HG02943 (cell line): Measurements from ENCODE around the gene NOSIP.
"Not testable (repeated sequence)": the region's sequence is repeated elsewhere in the genome, so short reads cannot be mapped to it uniquely, and the experiment has no call there.

Source experiments
- ATAC-seq: cut with Tn5 transposase; IDR thresholded peaks from one replicate; pipeline ENCODE4 v1.9.1; 2021; ENCODE audit warnings: mild to moderate bottlenecking, low read depth, moderate library complexity; ENCODE audit not compliant: unreplicated experiment

NOSIP gene, protein sequence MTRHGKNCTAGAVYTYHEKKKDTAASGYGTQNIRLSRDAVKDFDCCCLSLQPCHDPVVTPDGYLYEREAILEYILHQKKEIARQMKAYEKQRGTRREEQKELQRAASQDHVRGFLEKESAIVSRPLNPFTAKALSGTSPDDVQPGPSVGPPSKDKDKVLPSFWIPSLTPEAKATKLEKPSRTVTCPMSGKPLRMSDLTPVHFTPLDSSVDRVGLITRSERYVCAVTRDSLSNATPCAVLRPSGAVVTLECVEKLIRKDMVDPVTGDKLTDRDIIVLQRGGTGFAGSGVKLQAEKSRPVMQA

DNA sequence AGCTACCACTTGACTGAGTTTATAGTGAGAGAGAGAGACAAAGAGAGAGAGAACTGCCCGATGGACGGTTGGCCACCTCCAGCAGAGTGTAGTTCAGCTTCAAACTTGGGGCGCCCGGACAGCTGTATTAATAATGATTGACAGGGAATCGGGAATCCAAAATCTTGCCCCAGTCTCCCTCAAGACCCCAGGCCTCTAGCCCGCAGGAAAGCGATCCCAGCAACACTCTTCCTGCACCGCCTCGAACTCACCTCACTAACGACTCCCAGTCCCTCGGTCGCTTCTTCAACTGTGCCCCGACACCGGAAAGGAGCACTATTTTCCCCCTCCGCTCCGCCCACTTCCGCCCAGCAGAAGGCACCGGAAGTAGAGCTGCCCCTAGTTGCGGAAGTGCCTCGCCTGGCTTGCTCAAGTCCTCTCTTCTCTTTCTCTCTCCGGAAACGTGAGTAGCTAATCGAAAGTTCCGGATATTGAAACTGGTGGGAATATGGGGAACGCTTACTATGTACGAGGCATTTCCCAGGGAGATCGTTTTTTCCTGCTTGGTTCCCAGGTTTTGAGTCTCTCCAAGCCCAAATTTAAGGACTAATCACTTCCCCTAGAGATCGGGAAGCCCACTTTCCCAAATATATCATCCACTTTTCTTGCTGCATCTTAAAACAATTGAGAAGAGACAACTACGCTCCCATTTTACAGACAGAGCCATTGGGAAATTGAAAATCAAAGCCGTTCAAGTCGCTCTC lies at the start of gene NOSIP:
Gene NOSIP (minus strand): TSS at position 293 of the 743 bp plus-strand sequence. CDS start 19,865 bp downstream, outside the sequence.
- ATAC-seq, result peak; percentile 79

DNA sequence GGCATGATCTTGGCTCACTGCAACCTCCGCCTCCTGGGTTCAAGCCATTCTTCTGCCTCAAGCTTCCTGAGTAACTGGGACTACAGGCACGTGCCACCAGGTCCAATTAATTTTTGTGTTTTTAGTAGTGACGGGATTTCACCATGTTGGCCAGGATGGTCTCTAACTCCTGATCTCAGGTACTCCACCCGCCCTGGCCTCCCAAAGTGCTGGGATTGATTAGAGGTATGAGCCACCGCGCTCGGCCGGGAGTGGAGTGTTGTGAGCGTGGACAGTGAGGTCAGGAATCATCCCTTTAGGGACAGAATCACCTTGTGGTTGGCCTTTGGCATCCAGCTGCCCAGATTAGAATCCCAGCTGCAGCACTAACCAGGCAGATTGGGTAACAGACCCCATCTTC lies 49.3 kb upstream of the NOSIP start:
- no peak for ATAC-seq

DNA sequence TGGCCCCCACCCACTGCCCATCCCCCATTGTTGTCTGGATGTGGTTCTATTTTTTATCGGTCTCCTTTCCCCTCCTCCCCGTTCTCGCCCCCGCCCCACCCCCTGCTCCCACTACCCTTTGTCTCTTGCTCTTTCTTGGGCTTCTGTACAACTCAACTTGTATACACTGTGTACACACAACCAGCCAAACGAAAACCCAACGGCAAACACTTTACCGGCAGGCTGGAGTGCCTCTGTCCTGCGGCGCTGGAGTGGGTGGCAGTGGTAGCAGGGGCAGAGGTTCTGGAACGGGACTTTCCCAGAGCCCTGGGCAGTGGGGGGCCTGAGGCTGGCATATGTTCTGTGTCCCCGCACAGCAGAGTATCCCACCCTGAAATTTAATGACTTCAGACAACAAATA lies 45.9 kb upstream of the NOSIP start:
- no peak for ATAC-seq

DNA sequence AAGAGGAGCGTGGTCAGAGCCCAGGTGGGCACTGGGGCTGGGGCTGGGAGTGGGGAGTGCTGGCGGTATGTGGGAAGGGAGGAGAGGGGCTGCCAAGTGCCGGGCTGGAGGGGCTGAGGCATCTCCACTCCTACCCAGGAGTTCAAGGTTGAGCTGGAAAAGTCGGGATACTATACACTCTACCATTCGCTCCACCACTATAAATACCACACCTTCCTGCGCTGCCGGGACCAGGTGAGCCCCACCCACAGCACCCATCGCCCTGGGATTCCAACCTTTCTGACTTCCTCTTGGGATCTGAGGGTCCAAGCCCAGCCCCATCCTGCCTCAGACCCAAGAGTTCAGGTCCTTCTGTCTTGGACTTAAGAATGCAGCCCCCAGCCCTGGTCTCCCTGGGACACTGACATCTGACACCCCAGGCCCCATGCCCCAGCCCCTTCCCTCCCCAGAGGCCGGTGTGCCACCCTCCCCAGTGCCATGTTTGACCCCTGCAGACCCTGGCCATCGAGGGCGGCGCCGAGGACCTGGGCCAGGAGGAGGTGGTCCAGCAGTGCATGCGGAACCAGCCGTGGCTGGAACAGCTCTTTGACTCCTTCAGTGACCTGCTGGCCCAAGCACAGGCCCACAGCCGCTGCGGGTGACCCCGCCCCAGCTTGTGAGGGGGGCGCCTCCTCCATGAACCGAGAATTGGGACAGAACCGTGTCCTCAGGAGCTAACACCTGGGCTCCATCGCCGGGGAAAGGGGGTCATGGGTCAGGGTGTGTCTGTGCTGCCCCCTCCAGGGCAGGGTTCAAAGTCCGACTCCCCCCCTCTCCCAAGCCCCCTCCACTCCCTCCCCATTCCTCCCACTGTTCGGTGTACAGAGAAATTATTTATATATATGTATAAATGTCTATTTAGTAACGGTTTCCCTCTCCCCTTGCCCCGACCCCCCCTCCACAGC lies 44.9 kb upstream of the NOSIP start:
- ATAC-seq, result no peak

DNA sequence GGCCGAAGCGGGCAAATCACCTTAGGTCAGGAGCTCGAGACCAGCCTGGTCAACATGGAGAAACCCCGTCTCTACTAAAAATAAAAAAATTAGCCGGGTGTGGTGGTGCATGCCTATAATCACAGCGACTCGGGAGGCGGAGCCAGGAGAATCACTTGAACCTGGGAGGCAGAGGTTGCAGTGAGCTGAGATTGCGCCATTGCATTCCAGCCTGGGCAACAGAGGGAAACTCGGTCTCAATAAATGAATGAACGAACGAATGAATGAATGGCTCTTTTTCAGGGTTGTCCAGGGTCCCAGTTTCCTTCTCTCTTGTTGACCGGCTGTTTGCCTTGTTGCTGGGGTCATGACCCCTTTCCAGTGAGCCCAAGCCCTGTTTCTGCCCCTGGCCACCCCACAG lies 37.5 kb upstream of the NOSIP start:
- not testable (repeated sequence) for ATAC-seq

DNA sequence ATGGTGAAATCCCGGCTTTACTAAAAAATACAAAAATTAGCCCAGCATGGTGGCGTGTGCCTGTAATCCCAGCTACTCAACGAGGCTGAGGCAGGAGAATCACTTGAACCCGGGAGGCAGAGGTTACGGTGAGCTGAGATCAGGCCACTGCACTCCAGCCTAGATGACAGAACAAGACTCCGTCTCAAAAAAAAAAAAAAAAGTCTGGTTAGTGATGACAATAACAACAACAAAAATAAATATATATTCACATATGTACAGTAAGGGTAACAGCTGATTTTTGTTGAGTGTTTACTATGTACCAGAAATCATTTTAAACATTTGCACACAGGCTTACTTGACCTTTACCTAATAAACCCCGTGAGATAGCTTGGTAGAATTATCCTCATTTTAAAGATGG lies 36.6 kb upstream of the NOSIP start:
- ATAC-seq, result no peak

DNA sequence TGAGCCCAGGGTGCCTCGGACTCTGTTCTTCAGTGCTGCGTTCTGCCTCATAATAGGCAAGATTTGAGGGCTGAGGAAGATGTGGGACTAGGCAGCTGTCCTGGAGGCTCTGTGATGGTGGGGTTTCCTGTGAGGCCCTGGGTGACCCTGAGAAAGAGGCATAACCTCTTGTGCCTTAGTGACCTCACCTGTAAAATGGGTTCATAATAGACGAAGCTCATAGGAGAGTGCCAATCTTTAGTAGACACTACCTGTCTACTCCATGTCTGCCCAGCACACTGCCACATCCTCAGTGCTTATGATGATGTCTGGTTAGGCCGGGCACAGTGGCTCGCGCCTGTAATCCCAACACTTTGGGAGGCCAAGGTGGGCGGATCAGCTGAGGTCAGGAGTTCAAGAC lies 36.2 kb upstream of the NOSIP start:
- ATAC-seq, result no peak

DNA sequence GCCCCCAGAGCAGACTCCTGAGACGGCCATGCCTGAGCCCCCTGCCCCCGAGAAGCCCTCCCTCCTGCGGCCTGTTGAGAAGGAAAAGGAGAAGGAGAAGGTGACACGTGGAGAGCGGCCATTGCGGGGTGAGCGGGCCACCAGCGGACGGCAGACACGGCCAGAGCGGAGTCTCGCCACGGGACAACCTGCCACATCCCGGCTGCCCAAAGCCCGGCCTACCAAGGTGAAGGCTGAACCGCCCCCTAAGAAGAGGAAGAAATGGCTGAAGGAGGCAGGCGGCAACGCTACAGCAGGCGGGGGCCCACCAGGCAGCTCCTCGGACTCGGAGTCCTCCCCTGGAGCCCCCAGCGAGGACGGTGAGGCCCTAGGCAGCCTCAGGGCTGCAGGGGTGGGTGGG lies 35.5 kb upstream of the NOSIP start:
- ATAC-seq, result no peak

DNA sequence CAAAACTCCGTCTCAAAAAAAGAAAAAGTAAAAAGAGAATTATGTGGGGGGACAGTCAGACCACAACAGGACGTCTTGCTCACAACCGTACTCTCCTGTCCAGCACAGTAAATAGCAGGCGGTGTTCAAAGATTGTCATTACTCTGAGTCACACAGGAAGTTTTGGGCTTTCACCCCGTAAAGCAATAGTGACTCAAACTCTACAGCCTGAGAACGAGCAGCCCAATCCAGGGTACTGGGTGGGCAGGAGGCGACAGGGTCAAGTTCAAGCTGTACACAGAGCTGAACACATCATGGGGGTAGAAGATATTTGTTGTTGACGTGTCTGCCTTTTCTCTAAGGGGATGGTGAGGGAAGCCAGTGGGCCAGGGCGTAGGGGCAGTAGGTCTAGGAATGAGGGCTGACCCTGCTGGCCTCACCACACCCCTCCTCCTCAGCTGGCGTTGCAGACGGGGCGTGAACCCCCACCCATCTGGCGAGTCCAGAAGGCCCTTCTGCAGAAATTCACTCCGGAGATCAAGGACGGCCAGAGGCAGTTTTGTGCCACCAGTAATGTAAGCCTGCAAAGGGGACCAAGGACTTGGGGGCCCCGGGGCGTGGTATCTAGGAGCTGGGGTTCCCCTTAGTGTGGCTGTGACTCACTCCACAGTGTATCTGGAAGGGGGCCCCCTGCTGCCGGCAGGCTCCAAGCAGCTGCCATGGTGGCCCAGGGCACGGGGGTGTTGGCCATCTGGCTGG lies 33.9 kb upstream of the NOSIP start:
- no peak for ATAC-seq

DNA sequence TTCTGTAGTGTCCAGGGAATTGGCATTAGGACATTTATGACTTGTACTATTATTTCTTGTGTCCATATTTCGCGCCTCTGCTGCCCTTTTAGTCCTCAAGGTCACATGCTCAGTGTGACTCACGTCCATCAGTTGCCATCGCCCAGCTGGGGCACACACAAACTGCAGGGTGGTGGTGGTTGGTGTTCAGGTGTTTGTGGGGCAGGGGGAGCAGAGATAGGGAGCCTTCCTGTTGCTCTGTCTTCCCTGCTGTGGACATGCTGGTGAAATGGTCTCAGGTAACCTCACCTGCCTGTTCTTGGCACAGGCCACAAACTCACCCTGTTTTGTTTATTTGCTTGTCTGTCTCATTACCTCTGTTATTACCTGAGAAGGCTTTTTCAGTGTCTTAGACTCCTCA lies 33.0 kb upstream of the NOSIP start:
- no peak for ATAC-seq

DNA sequence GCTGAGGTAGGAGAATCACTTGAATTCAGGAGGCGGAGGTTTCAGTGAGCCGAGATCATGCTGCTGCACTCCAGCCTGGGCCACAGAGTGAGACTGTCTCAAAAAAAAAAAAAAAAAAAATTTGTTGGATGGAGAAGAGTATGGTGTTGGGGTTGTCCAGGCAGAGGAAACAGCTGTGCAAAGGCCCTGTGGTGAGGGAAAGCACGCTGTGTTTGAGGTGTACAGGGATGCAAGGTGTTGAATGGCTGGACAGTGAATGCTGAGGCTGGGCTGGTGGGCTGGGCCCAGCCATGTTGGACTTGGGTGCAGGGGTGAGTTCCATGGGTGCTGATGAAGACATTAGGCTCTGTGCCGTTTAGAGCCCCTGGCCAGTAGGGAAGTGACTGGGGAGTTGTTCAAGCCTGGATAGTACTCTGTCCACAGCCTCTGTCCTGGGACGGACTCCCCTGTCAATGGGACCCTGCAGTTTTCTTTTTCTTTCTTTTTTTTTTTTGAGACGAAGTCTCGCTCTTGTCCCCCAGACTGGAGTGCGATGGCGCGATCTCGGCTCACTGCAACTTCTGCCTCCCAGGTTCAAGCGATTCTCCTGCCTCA lies 29.2 kb upstream of the NOSIP start:
- no peak for ATAC-seq

DNA sequence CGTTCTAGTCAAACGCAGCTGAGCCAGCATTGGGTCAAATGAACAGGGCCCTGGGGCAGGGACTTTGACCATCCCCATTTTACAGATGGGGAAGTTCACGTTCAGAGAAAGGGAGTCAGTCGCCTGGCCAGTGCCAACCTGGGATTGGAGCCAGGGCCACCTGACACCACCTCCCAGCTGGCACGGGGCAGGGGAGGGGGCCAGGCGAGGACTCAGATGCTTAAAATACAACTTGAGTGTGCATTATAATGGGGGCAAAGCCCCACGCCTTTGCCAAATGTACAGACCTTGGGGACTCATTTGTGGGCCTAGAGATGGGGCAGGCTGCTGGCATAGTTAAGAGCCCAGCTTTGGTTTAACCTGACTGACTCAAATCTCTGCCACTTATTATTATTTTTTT lies 25.2 kb upstream of the NOSIP start:
- ATAC-seq, result no peak

DNA sequence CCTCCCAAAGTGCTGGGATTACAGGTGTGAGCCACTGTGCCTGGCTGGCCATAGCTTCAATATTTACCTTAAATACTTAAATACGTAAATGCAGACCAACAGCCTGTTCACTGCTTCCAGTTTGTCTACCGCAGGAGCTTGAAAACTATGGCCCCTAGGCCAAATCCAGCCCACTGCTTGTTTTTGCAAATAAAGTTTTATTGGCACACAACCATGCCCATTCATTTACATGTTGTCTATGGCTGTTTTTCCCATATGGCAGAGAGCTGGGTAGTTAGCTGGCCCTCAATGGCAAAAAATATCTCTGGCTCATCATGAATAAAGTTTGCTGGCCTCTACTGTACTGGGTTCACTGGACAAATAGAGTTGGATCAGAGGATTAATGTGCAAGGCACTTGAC lies 22.4 kb upstream of the NOSIP start:
- no peak for ATAC-seq

DNA sequence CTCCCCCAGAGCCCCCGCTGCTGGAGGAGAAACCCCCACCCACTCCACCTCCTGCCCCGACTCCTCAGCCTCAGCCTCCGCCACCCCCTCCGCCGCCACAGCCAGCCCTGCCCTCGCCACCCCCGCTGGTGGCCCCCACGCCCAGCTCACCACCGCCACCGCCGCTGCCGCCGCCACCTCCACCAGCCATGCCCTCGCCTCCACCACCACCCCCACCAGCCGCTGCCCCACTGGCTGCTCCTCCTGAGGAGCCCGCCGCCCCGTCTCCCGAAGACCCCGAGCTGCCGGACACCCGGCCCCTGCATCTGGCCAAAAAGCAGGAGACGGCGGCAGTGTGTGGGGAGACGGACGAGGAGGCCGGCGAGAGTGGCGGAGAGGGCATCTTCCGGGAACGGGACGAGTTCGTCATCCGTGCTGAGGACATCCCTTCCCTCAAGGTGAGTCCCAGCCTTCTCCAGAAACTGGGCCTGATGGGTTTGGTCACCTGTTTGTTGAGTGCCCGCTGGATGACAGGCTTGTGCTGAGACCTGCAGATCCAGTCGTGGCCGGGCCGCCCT lies 21.2 kb upstream of the NOSIP start:
- no peak for ATAC-seq

DNA sequence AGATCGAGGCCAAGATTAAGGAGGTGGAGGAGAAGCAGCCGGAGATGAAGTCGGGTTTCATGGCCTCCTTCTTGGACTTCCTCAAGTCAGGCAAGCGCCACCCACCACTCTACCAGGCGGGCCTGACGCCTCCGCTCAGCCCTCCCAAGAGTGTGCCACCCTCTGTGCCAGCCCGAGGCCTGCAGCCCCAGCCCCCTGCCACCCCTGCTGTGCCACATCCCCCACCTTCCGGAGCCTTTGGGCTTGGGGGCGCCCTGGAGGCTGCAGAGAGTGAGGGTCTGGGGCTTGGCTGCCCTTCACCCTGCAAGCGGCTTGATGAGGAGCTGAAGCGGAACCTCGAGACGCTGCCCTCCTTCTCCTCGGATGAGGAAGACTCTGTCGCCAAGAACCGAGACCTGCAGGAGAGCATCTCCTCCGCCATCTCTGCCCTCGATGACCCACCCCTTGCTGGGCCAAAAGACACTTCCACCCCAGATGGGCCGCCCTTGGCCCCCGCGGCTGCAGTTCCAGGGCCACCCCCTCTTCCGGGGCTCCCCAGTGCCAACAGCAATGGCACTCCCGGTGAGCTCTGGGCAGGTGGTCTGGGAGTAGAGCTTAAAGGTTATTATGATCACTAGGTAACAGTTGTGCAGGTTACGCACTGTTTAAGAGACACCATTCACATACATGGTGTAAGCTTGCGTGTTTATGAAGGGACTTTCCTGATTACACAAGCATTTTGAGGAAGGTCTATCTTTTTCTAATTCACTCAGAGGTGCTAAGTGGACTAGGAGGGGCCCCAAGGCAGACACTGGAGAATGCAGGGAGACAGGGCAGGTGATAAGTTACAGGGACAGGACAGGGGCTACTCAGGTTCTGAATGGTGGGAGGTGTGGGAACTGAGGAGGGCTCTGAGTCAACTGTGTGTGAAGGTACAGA lies 19.3 kb upstream of the NOSIP start:
- ATAC-seq, result no peak

DNA sequence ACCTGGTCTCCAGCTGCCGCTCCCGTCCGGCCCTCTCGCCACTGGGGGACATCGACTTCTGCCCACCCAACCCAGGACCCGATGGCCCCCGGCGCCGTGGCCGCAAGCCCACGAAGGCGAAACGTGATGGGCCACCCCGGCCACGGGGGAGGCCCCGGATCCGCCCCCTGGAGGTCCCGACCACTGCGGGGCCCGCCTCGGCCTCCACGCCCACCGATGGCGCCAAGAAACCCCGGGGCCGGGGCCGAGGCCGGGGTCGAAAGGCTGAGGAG lies 17.3 kb upstream of the NOSIP start:
- no peak for ATAC-seq

DNA sequence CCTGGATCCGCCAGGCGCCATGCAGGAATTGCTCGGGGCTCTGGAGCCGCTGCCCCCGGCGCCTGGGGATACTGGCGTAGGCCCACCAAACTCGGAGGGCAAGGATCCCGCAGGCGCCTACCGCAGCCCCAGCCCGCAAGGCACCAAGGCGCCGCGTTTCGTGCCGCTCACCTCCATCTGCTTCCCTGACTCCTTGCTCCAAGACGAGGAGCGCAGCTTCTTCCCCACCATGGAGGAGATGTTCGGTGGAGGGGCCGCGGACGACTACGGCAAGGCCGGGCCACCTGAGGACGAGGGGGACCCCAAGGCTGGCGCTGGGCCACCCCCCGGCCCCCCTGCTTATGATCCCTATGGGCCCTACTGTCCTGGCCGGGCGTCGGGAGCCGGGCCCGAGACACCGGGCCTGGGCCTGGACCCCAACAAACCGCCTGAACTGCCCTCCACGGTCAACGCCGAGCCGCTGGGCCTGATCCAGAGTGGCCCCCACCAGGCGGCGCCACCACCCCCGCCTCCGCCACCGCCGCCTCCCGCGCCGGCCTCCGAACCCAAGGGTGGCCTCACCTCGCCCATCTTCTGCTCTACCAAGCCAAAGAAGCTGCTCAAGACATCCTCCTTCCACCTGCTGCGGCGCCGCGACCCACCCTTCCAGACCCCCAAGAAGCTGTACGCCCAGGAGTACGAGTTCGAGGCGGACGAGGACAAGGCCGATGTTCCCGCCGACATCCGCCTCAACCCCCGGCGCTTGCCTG lies 16.8 kb upstream of the NOSIP start:
- no peak for ATAC-seq

DNA sequence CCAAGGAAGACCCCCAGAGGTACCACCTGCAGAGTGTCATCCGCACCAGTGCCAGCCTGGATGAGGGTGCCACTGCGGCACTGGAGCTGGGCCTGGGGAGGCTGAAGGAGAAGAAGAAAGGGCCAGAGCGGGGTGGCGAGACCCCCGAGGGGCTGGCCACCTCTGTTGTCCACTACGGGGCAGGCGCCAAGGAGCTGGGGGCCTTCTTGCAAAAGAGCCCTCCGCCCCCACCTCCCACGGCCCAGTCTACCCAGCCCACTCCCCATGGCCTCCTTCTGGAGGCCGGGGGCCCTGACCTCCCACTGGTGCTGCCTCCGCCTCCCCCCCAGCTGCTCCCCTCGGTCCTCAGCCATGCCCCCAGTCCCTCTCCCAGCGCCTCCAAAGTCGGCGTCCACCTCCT lies 16.1 kb upstream of the NOSIP start:
- ATAC-seq, result no peak
